Glomerular endothelial cell (primary cell): ENCODE results near the gene CAMK1D. TPM values are rescaled to one million over a fixed set of nuclear protein-coding genes. Genes with fewer than 3 reads are reported as not detected.

Experiments used
- DNase-seq: peaks from one replicate; pipeline ENCODE4 v3.0.0-alpha.2; 2011; ENCODE audit warnings: low read depth, low spot score; ENCODE audit errors: extremely low read depth
- total RNA-seq: library from RNA; depleted of rRNA; stranded (reverse); fragments of >200 nt; gene quantifications from 2 replicates; pipeline ENCODE4 v1.2.3, GENCODE V29; 2015

The CAMK1D gene
- total RNA-seq, 1 donor from 2014 or later, result 2.0 TPM

- DNase-seq, result no peak
These were observed 290.9 kb downstream of the CAMK1D start for GRCh38 chr10:12639996-12640944.

- no peak for DNase-seq
These were observed 292.7 kb downstream of the CAMK1D start for GRCh38 chr10:12642036-12642435.

- no peak for DNase-seq
These were observed 293.9 kb downstream of the CAMK1D start for GRCh38 chr10:12643279-12643678.

GRCh38 chr10:12644380-12645144 is 295.2 kb downstream of the CAMK1D start:
- no peak for DNase-seq

GRCh38 chr10:12645449-12645848 is 296.1 kb downstream of the CAMK1D start:
- DNase-seq, result no peak

GRCh38 chr10:12649012-12649584 is 299.8 kb downstream of the CAMK1D start:
- no peak for DNase-seq

GRCh38 chr10:12650122-12650521 is 300.8 kb downstream of the CAMK1D start:
- DNase-seq, result no peak

- no peak for DNase-seq
These were observed 301.4 kb downstream of the CAMK1D start for GRCh38 chr10:12650538-12651298.

- no peak for DNase-seq
These were observed 306.6 kb downstream of the CAMK1D start for GRCh38 chr10:12655940-12656339.

- peak; percentile 45 for DNase-seq
These were observed 307.3 kb downstream of the CAMK1D start for GRCh38 chr10:12656518-12657142.

- no peak for DNase-seq
These were observed 308.1 kb downstream of the CAMK1D start for GRCh38 chr10:12657489-12657888.

- DNase-seq, result no peak
These were observed 309.2 kb downstream of the CAMK1D start for GRCh38 chr10:12658526-12658925.

- DNase-seq, result no peak
These were observed 310.4 kb downstream of the CAMK1D start for GRCh38 chr10:12659706-12660105.

GRCh38 chr10:12660812-12661211 is 311.5 kb downstream of the CAMK1D start:
- DNase-seq, result no peak

- DNase-seq, result no peak
These were observed 312.3 kb downstream of the CAMK1D start for GRCh38 chr10:12661671-12662070.

GRCh38 chr10:12663863-12664262 is 314.5 kb downstream of the CAMK1D start:
- DNase-seq, result no peak

GRCh38 chr10:12665501-12665900 is 316.2 kb downstream of the CAMK1D start:
- no peak for DNase-seq

- no peak for DNase-seq
These were observed 317.7 kb downstream of the CAMK1D start for GRCh38 chr10:12667052-12667451.

- DNase-seq, result no peak
These were observed 319.3 kb downstream of the CAMK1D start for GRCh38 chr10:12668634-12669033.

GRCh38 chr10:12670004-12670403 is 320.7 kb downstream of the CAMK1D start:
- DNase-seq, result no peak
